DND-41 (cell line): Measurements from ENCODE around the gene PIGH.

Source experiments
- ATAC-seq: fragments of 200-7000 bp; cut with Tn5 transposase; 3 replicates; pipeline ENCODE4 v1.9.1; 2021; ENCODE audit warnings: low read depth; ENCODE audit not compliant: insufficient read depth
- DNase-seq: peaks from one replicate; pipeline ENCODE4 v3.0.0-alpha.2; 2020
- H2AFZ ChIP-seq: 2 replicates; pipeline ENCODE4 v1.6.0; 2012; ENCODE audit warnings: low read depth, low read length
- H3K27ac ChIP-seq: 2 replicates; pipeline ENCODE4 v1.5.1; 2012; ENCODE audit warnings: low read length, inconsistent platforms
- H3K27me3 ChIP-seq: fragments of 200-600 bp; sonication (generic); 2 replicates; pipeline ENCODE4 v1.6.0; 2012; ENCODE audit warnings: low read length, mild to moderate bottlenecking, inconsistent platforms; ENCODE audit not compliant: insufficient read depth, poor library complexity
- H3K36me3 ChIP-seq: 2 replicates; pipeline ENCODE4 v1.5.1; 2012; ENCODE audit warnings: low read length, inconsistent platforms; ENCODE audit not compliant: insufficient read depth
- H3K4me1 ChIP-seq: 2 replicates; pipeline ENCODE4 v1.5.1; 2012; ENCODE audit warnings: mild to moderate bottlenecking, low read length; ENCODE audit not compliant: insufficient read depth
- H3K4me2 ChIP-seq: 2 replicates; pipeline ENCODE4 v1.6.0; 2012; ENCODE audit warnings: mild to moderate bottlenecking, moderate library complexity, low read length, inconsistent platforms; ENCODE audit not compliant: insufficient read depth
- H3K4me3 ChIP-seq, 2 experiments: fragments of 200-600 bp in 1 of 2; shearing (Covaris generic) in 1 of 2; 2 replicates each; pipeline ENCODE4 v1.5.1; 2012 to 2016; ENCODE audit warnings: inconsistent platforms in 2 of 2, low read length in 2 of 2, mild to moderate bottlenecking in 2 of 2, low read depth in 1 of 2, moderate library complexity in 1 of 2
- H3K79me2 ChIP-seq: 2 replicates; pipeline ENCODE4 v1.6.0; 2012; ENCODE audit warnings: low read length, inconsistent platforms; ENCODE audit not compliant: insufficient read depth
- H3K9ac ChIP-seq: 2 replicates; pipeline ENCODE4 v1.6.0; 2012; ENCODE audit warnings: low read depth, mild to moderate bottlenecking, inconsistent platforms, low read length, moderate library complexity
- H3K9me3 ChIP-seq: 2 replicates; pipeline ENCODE4 v1.5.1; 2012; ENCODE audit warnings: low read length, moderate library complexity, mild to moderate bottlenecking, inconsistent platforms; ENCODE audit not compliant: insufficient read depth, severe bottlenecking
- H4K20me1 ChIP-seq: 2 replicates; pipeline ENCODE4 v1.6.0; 2012; ENCODE audit warnings: low read length; ENCODE audit not compliant: insufficient read depth
- CTCF ChIP-seq: IDR thresholded peaks from 2 replicates; pipeline ENCODE4 v1.5.1; 2012; ENCODE audit warnings: borderline replicate concordance, low read length, moderate library complexity, mild to moderate bottlenecking; ENCODE audit not compliant: poor library complexity, severe bottlenecking; ENCODE audit errors: extremely low read depth
- EZH2 ChIP-seq: IDR thresholded peaks from 3 replicates; pipeline ENCODE4 v1.6.1; 2012; ENCODE audit warnings: borderline replicate concordance, low read depth, mild to moderate bottlenecking, moderate library complexity, low read length, inconsistent platforms; ENCODE audit not compliant: severe bottlenecking

Gene PIGH

DNA sequence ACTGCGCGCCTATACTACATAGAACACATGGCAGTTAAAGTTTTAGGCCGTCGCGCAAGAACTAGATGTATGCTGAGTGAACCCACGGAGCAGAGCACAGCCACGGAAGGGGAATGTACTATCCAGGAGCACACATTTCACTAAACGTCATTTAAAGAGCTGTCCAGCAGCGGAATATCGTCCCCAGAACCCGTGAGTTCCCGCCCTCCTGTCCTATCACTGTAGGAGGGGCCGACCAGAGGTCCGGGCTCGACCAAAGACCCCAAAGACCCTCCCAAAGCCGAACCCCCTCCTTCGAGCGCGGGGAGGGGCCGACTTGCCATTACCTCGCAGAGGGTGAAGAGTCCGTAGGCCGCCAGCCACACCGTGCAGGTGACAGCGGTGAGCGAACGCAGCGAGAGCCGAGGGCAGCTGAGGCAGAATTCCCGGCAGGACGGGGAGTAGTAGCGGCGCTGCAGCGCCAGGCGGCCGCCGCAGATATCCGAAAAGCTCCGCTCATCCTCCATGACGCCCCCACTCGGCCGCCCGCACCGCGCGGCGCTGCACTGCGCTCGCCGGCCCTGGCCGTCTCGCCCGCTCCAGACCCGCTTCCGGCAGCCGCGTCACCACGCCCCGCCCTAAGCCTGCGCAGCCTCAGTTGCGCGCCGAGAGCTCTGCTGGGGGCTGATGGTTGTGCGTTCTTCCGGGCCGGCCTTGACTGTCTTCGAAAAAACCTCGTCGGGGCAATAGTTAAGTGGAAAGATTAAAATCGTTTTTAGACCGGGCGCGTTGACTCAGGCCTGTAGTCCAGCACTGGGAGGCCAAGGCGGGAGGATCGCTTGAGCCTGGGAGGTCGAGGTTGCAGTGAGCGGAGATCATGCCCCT, at the start of gene PIGH:
TSS of gene PIGH (minus strand) at position 571 of the 864 bp plus-strand sequence. CDS start at position 506, 65 bp downstream.
- H3K27ac ChIP-seq: peak within 1 kb of the TSS; percentile 86
- peaks cover 43% of the 10 kb centered on the region for H3K79me2 ChIP-seq
- H3K4me2 ChIP-seq: peak within 1 kb of the TSS; percentile 63
- no peaks in the 10 kb centered on the region; the same call in 1 of the 2 replicates for H3K36me3 ChIP-seq
- H3K4me1 ChIP-seq: peaks cover 40% of the 10 kb centered on the region
- H3K9ac ChIP-seq: peak within 1 kb of the TSS; percentile 76
- no peaks in the 10 kb centered on the region for H3K27me3 ChIP-seq
- TF ChIP-seq EZH2 (no peak), CTCF (peak; percentile 69)
- peak within 1 kb of the TSS; percentile 92 for H2AFZ ChIP-seq
- DNase-seq (peak; percentile 94), ATAC-seq (peak; percentile 98)
- H3K9me3 ChIP-seq: no peaks in the 10 kb centered on the region
- no peaks in the 10 kb centered on the region for H4K20me1 ChIP-seq
- H3K4me3 ChIP-seq: peak within 1 kb of the TSS; percentile 66 to 84

DNA sequence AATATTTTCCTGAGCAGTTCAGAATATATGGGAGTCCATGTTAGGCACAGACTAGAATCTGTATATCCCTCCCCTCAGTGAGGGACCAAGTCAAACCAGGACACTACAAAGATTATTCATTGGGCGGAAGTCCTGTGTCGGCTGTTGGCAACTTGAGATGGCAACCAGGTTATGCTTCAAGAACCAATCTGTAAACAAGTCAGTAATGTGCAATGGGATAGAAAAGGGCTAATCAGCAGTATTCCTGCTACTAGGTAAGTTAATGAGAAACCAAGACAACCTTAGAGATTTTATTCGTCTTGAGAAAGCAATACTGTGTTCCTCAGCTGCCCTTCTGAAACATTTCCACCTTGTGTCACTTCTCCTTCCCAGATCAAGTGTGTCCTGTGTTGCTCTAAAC, 46.1 kb upstream of the PIGH start:
- Histone ChIP-seq H3K4me1 (no peaks in the 10 kb centered on the region), H4K20me1 (no peaks in the 10 kb centered on the region), H2AFZ (no peak overlapping the region), H3K4me3 (no peak overlapping the region), H3K36me3 (peaks cover 56% of the 10 kb centered on the region), H3K9ac (no peak overlapping the region), H3K9me3 (no peaks in the 10 kb centered on the region), H3K27me3 (no peaks in the 10 kb centered on the region), H3K27ac (no peak overlapping the region), H3K79me2 (no peaks in the 10 kb centered on the region), H3K4me2 (no peak overlapping the region)
- no peak for ATAC-seq
- TF ChIP-seq CTCF: no peak
- no peak for TF ChIP-seq EZH2
- DNase-seq: no peak

DNA sequence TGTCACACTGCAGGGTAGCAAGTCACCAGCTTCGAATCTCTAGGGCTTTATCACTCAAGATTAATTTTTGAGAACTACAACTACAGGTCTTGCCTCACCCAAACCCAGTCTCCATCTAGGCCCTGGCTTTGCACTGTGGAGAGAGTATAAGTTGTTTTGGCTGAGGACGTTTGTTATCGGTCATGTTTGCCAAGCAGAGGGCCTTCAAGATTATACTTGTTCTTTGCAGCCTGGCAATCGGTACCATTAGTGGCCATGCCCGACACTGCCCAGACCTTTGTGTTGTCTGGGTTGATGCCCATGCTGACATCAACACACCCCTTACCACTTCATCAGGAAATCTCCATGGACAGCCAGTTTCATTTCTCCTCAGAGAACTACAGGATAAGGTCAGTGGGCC, 45.3 kb upstream of the PIGH start:
- TF ChIP-seq EZH2 (no peak), CTCF (no peak)
- Histone ChIP-seq H3K4me1 (no peaks in the 10 kb centered on the region), H3K27ac (no peak overlapping the region), H3K27me3 (no peaks in the 10 kb centered on the region), H2AFZ (no peak overlapping the region), H3K4me3 (no peak overlapping the region), H3K9me3 (no peaks in the 10 kb centered on the region), H3K36me3 (peaks cover 48% of the 10 kb centered on the region), H3K9ac (no peak overlapping the region), H4K20me1 (no peaks in the 10 kb centered on the region), H3K79me2 (no peaks in the 10 kb centered on the region), H3K4me2 (no peak overlapping the region)
- DNase-seq (no peak), ATAC-seq (no peak)
